Common myeloid progenitor, CD34-positive (primary cell): Measurements from ENCODE around the gene PRDM16.

Experiments used
- CTCF ChIA-PET: fragments of 350-600 bp; sonication (Branson Sonifier 250); formaldehyde crosslinking; loops from one replicate; lab custom pipeline; 2021; ENCODE audit warnings: antibody characterized with exemption; lab: Charles Lee
- POLR2A ChIA-PET: fragments of 350-600 bp; sonication (Branson Sonifier 250); formaldehyde crosslinking; loops from one replicate; lab custom pipeline; 2021; ENCODE audit warnings: antibody characterized with exemption; lab: Charles Lee
- DNase-seq, 3 donors: peaks; one replicate each; pipeline versions ENCODE4 v3.0.0 to v3.0.0-alpha.2; 2013
- H3K27ac ChIP-seq, 2 experiments: 1 replicate in 1 of 2; 2 replicates in 1 of 2; pipeline ENCODE4 v1.7.0; 2013; ENCODE audit warnings: inconsistent platforms in 2 of 2, low read length in 2 of 2, mild to moderate bottlenecking in 2 of 2, low read depth in 1 of 2, moderate library complexity in 1 of 2; ENCODE audit not compliant: severe bottlenecking in 2 of 2, insufficient read depth in 1 of 2, poor library complexity in 1 of 2
- H3K27me3 ChIP-seq, 5 experiments: replicated peaks in 2 of 5; 1 replicate in 3 of 5; 2 replicates in 2 of 5; pipeline versions ENCODE4 v1.6.1 to v1.7.0; 2013; ENCODE audit warnings: low read length in 4 of 5, mild to moderate bottlenecking in 2 of 5, moderate library complexity in 2 of 5, inconsistent platforms in 1 of 5; ENCODE audit not compliant: insufficient read depth in 5 of 5, control insufficient read depth in 4 of 5
- H3K36me3 ChIP-seq, 4 experiments: 1 replicate in 2 of 4; 2 replicates in 2 of 4; pipeline versions ENCODE4 v1.6.1 to v1.7.0; 2013; ENCODE audit warnings: low read length in 3 of 4, control low read depth in 1 of 4, mild to moderate bottlenecking in 1 of 4; ENCODE audit not compliant: control insufficient read depth in 4 of 4, insufficient read depth in 4 of 4
- H3K4me1 ChIP-seq, 4 experiments: 1 replicate in 3 of 4; 2 replicates in 1 of 4; pipeline versions ENCODE4 v1.6.1 to v1.7.1; 2013; ENCODE audit warnings: low read length in 3 of 4, mild to moderate bottlenecking in 3 of 4, control low read depth in 1 of 4, inconsistent platforms in 1 of 4, moderate library complexity in 1 of 4; ENCODE audit not compliant: control insufficient read depth in 4 of 4, insufficient read depth in 4 of 4; ENCODE audit errors: control extremely low read depth in 1 of 4
- H3K4me3 ChIP-seq, 7 experiments: 1 replicate in 4 of 7; 2 replicates in 3 of 7; pipeline versions ENCODE4 v1.5.1 to v1.7.0; 2013; ENCODE audit warnings: mild to moderate bottlenecking in 7 of 7, low read length in 6 of 7, moderate library complexity in 6 of 7, inconsistent platforms in 2 of 7, low read depth in 2 of 7, control low read depth in 1 of 7; ENCODE audit not compliant: insufficient read depth in 4 of 7, control insufficient read depth in 1 of 7; ENCODE audit errors: extremely low read depth in 1 of 7
- H3K9me3 ChIP-seq, 5 experiments: 1 replicate in 4 of 5; 2 replicates in 1 of 5; pipeline versions ENCODE4 v1.6.1 to v1.7.1; 2013; ENCODE audit warnings: low read length in 4 of 5, mild to moderate bottlenecking in 2 of 5, inconsistent platforms in 1 of 5, low read depth in 1 of 5, moderate library complexity in 1 of 5; ENCODE audit not compliant: control insufficient read depth in 4 of 5, insufficient read depth in 2 of 5; ENCODE audit errors: control extremely low read depth in 1 of 5
- WGBS: methylation state at CpG from one replicate; pipeline ENCODE4 v1.1.5; 2013; ENCODE audit not compliant: insufficient coverage; 5-methylcytosine and 5-hydroxymethylcytosine counted together

PRDM16 gene

DNA sequence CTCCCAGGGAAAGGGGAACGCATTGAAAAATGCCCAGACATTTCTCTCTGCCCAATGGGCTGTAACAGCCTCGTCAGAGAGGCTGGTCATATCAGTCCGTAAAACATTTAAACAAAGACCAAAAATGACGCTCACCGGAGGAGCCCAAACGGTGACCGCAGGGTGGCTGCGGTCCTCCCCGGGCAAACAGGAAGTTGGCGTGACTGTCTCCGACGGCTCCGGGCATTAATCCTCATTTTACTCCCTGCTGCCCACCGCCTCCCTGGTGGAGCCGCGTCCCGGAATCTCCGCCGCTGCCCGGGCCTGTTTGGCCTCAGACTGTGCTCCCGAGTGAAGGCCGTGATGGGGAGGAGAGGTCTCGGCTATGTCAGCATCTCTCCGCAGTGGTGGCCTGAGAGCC lies 9.9 kb downstream of the PRDM16 start:
- H3K4me3 ChIP-seq: peak overlapping the region in 3 of 7 experiments; percentile 14 to 62 (median 44)
- peaks cover 0 to 65% (median 27%) of the 10 kb centered on the region in 4 experiments for H3K4me1 ChIP-seq
- CTCF ChIA-PET: interaction anchor here (1.1 kb wide), 1 partner anchor 374 kb away, joined by 4 read pairs; no protein-coding TSS in a partner anchor
- H3K9me3 ChIP-seq: no peaks in the 10 kb centered on the region
- no peaks in the 10 kb centered on the region for H3K36me3 ChIP-seq
- POLR2A ChIA-PET: interaction anchor here (1.0 kb wide), 1 partner anchor 235 kb away, joined by 3 read pairs; no protein-coding TSS in a partner anchor
- DNase-seq: peak; percentile 60 to 87 (median 80)
- peak overlapping the region in 1 of 2 experiments; percentile 31 for H3K27ac ChIP-seq
- 20% methylated on average over 11 of the region's 24 CpGs for WGBS
- H3K27me3 ChIP-seq: peaks cover 0 to 10% (median 0%) of the 10 kb centered on the region in 5 experiments

- ChIA-PET POLR2A (interaction anchor here (0.7 to 0.9 kb wide), 2 partner anchors 42 to 205 kb away, joined by 3 read pairs; no protein-coding TSS in a partner anchor), CTCF (interaction anchor here (1.1 kb wide), 2 partner anchors 202 to 374 kb away, joined by 3 to 4 read pairs; no protein-coding TSS in a partner anchor)
- DNase-seq: no peak
Measured at GRCh38 chr1:3079381-3080052, 10.5 kb downstream of the PRDM16 start.

DNA sequence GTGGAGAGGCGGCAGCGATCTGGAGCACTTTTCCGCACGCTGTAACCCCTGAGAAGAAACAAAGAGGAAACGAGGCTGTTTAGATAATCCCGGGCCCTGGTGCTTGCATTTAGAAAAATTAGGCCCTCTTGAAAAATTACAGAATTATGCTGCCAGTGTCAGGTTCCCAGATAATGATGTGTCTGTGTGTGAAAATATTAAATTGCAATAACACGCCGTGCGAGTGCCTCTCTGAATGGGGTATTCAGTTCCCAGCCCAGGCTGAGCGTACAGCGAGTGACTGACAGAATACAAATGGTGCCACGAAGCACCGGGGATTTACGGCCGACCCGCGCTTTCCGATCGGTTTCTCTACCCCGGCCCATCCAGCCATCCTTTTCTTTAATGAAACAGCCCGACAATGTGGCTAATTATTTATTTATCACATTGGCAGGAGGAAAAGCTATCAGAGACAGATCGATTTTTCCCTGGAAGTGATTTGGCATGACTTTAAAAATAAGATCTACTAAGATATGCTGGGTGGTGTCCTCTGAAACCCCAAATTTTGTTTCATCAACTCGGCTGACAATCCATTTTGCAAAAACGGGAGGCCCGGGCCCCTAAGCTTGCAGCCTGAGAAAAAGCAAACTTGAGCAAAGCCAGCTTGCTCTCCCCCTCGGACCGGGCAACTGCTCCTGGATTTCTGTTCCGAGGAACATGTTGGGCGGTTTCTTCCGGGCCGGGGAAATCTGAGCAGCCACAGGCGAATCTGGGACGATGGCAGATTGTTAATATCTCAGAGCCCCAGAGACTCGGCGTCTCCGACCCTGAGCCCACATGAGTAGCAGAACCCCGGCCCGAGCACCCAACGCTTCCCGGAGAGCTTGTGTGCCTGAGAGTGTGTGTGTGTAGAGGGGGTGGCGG lies 11.3 kb downstream of the PRDM16 start:
- H3K4me1 ChIP-seq: peaks cover 0 to 52% (median 22%) of the 10 kb centered on the region in 4 experiments
- WGBS: 84% methylated on average over 26 of the region's 41 CpGs
- no peaks in the 10 kb centered on the region for H3K36me3 ChIP-seq
- no peaks in the 10 kb centered on the region for H3K9me3 ChIP-seq
- no peak overlapping the region for H3K27ac ChIP-seq
- ChIA-PET POLR2A (interaction anchor here (0.7 to 0.9 kb wide), 2 partner anchors 41 to 204 kb away, joined by 3 read pairs; no protein-coding TSS in a partner anchor), CTCF (interaction anchor here (1.0 to 1.1 kb wide), 4 partner anchors 10 to 201 kb away, joined by 3 to 4 read pairs (median 3); no protein-coding TSS in a partner anchor)
- H3K27me3 ChIP-seq: no peaks in the 10 kb centered on the region
- DNase-seq: no peak
- H3K4me3 ChIP-seq: peak overlapping the region in 1 of 7 experiments; percentile 15

More at GRCh38 chr1:3079381-3080052, 10.5 kb downstream of the PRDM16 start:
- no peaks in the 10 kb centered on the region for H3K9me3 ChIP-seq
- peaks cover 0 to 59% (median 23%) of the 10 kb centered on the region in 4 experiments for H3K4me1 ChIP-seq
- no peaks in the 10 kb centered on the region for H3K36me3 ChIP-seq
- 80% methylated on average over 16 of the region's 18 CpGs for WGBS
- H3K27ac ChIP-seq: no peak overlapping the region
- peak overlapping the region in 2 of 7 experiments; percentile 15 to 62 for H3K4me3 ChIP-seq
- peaks cover 0 to 4% (median 0%) of the 10 kb centered on the region in 5 experiments for H3K27me3 ChIP-seq

- Histone ChIP-seq H3K27ac (no peak overlapping the region), H3K27me3 (no peaks in the 10 kb centered on the region), H3K9me3 (no peaks in the 10 kb centered on the region), H3K36me3 (no peaks in the 10 kb centered on the region), H3K4me1 (peaks cover 0 to 44% (median 22%) of the 10 kb centered on the region in 4 experiments), H3K4me3 (no peak overlapping the region)
- POLR2A ChIA-PET: interaction anchor here (1.4 kb wide), 1 partner anchor 12 kb away, joined by 4 read pairs; no protein-coding TSS in a partner anchor
- WGBS: 93% methylated on average over 14 of the region's 23 CpGs
- CTCF ChIA-PET: interaction anchor here (1.0 to 1.9 kb wide), 5 partner anchors 10 to 154 kb away, joined by 3 to 6 read pairs (median 4); no protein-coding TSS in a partner anchor
- DNase-seq: no peak
Measured at GRCh38 chr1:3081171-3081683, 12.2 kb downstream of the PRDM16 start.

DNA sequence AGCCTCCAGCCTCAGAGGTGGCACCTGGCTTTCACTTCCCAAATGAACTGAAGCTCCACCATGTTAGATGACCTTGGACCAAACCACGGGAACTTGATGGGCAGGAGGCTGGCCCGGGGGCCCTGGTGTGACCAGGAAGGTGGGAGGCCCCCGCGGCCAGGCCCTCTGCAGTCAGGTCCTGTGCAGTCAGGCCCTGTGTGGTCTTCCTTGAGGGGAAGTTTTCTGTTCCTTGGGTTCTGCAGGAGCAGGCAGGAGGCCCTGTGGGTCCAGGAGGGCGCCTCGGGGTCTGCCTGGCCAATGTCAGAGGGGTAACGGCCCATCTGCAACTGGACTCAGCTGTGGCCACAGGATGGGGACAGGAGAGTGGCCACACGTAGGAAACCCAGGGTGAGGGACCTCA lies 13.0 kb downstream of the PRDM16 start:
- Histone ChIP-seq H3K27ac (no peak overlapping the region), H3K4me1 (peaks cover 0 to 36% (median 21%) of the 10 kb centered on the region in 4 experiments), H3K9me3 (no peaks in the 10 kb centered on the region), H3K4me3 (no peak overlapping the region), H3K27me3 (no peaks in the 10 kb centered on the region), H3K36me3 (no peaks in the 10 kb centered on the region)
- POLR2A ChIA-PET: interaction anchor here (1.4 kb wide), 1 partner anchor 11 kb away, joined by 4 read pairs; no protein-coding TSS in a partner anchor
- no peak for DNase-seq
- 89% methylated on average over 5 of the region's 8 CpGs for WGBS
- CTCF ChIA-PET: interaction anchor here (1.4 to 1.9 kb wide), 2 partner anchors 11 to 19 kb away, joined by 5 to 6 read pairs; no protein-coding TSS in a partner anchor
